Measurements from ENCODE around the gene BLTP3A. TPM values are rescaled to one million over a fixed set of nuclear protein-coding genes. Genes with fewer than 3 reads are reported as not detected.
"Not testable (repeated sequence)": the region's sequence is repeated elsewhere in the genome, so short reads cannot be mapped to it uniquely, and the experiment has no call there.

Gene BLTP3A
- total RNA-seq, 2 donors from 2014 or later, result 17.1 to 21.4 TPM

- DNase-seq (ENCODE audit: low spot score), result no peak
- no peaks in the 10 kb centered on the region for H3K36me3 Mint-ChIP-seq
- H3K27ac Mint-ChIP-seq, result no peak overlapping the region
- no peaks in the 10 kb centered on the region for H3K9me3 Mint-ChIP-seq
- H3K4me1 Mint-ChIP-seq (ENCODE audit: low read depth in 2 of 2), result peaks cover 4 to 10% of the 10 kb centered on the region in 2 donors
- H3K27me3 Mint-ChIP-seq, result no peaks in the 10 kb centered on the region
- no peak overlapping the region for H3K4me3 Mint-ChIP-seq
- no peak for ATAC-seq
Observed at GRCh38 chr6:34804543-34804942, 12.7 kb downstream of the BLTP3A start.

GRCh38 chr6:34805074-34805473 is 13.2 kb downstream of the BLTP3A start:
- not testable (repeated sequence) for ATAC-seq; H3K36me3 Mint-ChIP-seq; H3K9me3 Mint-ChIP-seq; H3K4me3 Mint-ChIP-seq; H3K4me1 Mint-ChIP-seq (ENCODE audit: low read depth in 2 of 2); DNase-seq (ENCODE audit: low spot score); H3K27ac Mint-ChIP-seq; H3K27me3 Mint-ChIP-seq

GRCh38 chr6:34806738-34807453 is 15.0 kb downstream of the BLTP3A start:
- H3K4me3 Mint-ChIP-seq, result no peak overlapping the region
- no peaks in the 10 kb centered on the region for H3K36me3 Mint-ChIP-seq
- no peak overlapping the region for H3K27ac Mint-ChIP-seq
- DNase-seq (ENCODE audit: low spot score) (no peak), ATAC-seq (no peak)
- no peaks in the 10 kb centered on the region for H3K9me3 Mint-ChIP-seq
- peaks cover 8 to 9% of the 10 kb centered on the region in 2 donors for H3K4me1 Mint-ChIP-seq (ENCODE audit: low read depth in 2 of 2)
- no peaks in the 10 kb centered on the region for H3K27me3 Mint-ChIP-seq

- not testable (repeated sequence) for H3K9me3 Mint-ChIP-seq; H3K36me3 Mint-ChIP-seq; ATAC-seq; DNase-seq (ENCODE audit: low spot score); H3K27ac Mint-ChIP-seq; H3K4me3 Mint-ChIP-seq; H3K27me3 Mint-ChIP-seq; H3K4me1 Mint-ChIP-seq (ENCODE audit: low read depth in 2 of 2)
Observed at GRCh38 chr6:34808473-34808872, 16.6 kb downstream of the BLTP3A start.

GRCh38 chr6:34809419-34809818 is 17.5 kb downstream of the BLTP3A start:
- not testable (repeated sequence) for H3K36me3 Mint-ChIP-seq; H3K27ac Mint-ChIP-seq; H3K27me3 Mint-ChIP-seq; H3K9me3 Mint-ChIP-seq; DNase-seq (ENCODE audit: low spot score); H3K4me1 Mint-ChIP-seq (ENCODE audit: low read depth in 2 of 2); ATAC-seq; H3K4me3 Mint-ChIP-seq

- no peaks in the 10 kb centered on the region for H3K27me3 Mint-ChIP-seq
- H3K27ac Mint-ChIP-seq, result no peak overlapping the region
- H3K4me1 Mint-ChIP-seq (ENCODE audit: low read depth in 2 of 2), result peaks cover 4 to 9% of the 10 kb centered on the region in 2 donors
- ATAC-seq, result no peak
- no peaks in the 10 kb centered on the region for H3K36me3 Mint-ChIP-seq
- DNase-seq (ENCODE audit: low spot score), result no peak
- H3K9me3 Mint-ChIP-seq, result no peaks in the 10 kb centered on the region
- H3K4me3 Mint-ChIP-seq, result no peak overlapping the region
Observed at GRCh38 chr6:34810017-34810882, 18.4 kb downstream of the BLTP3A start.

- no peaks in the 10 kb centered on the region for H3K27me3 Mint-ChIP-seq
- ATAC-seq (peak in 1 of 2 donors; percentile 82), DNase-seq (ENCODE audit: low spot score) (no peak)
- no peak overlapping the region for H3K4me3 Mint-ChIP-seq
- peaks cover 4 to 9% of the 10 kb centered on the region in 2 donors for H3K4me1 Mint-ChIP-seq (ENCODE audit: low read depth in 2 of 2)
- H3K27ac Mint-ChIP-seq, result no peak overlapping the region
- H3K9me3 Mint-ChIP-seq, result no peaks in the 10 kb centered on the region
- H3K36me3 Mint-ChIP-seq, result no peaks in the 10 kb centered on the region
Observed at GRCh38 chr6:34810936-34811632, 19.2 kb downstream of the BLTP3A start.

- ATAC-seq (no peak), DNase-seq (ENCODE audit: low spot score) (no peak)
- Mint-ChIP-seq H3K27ac (no peak overlapping the region), H3K36me3 (no peaks in the 10 kb centered on the region), H3K27me3 (no peaks in the 10 kb centered on the region), H3K9me3 (no peaks in the 10 kb centered on the region), H3K4me3 (no peak overlapping the region), H3K4me1 (ENCODE audit: low read depth in 2 of 2) (peaks cover 4 to 10% of the 10 kb centered on the region in 2 donors)
Observed at GRCh38 chr6:34813028-34813713, 21.3 kb downstream of the BLTP3A start.

GRCh38 chr6:34816635-34817301 is 24.9 kb downstream of the BLTP3A start:
- DNase-seq (ENCODE audit: low spot score) (no peak), ATAC-seq (no peak)
- Mint-ChIP-seq H3K36me3 (no peaks in the 10 kb centered on the region), H3K4me3 (no peak overlapping the region), H3K27ac (no peak overlapping the region), H3K9me3 (no peaks in the 10 kb centered on the region), H3K4me1 (ENCODE audit: low read depth in 2 of 2) (peaks cover 17 to 23% of the 10 kb centered on the region in 2 donors), H3K27me3 (no peaks in the 10 kb centered on the region)

GRCh38 chr6:34817446-34817845 is 25.6 kb downstream of the BLTP3A start:
- no peak overlapping the region for H3K4me3 Mint-ChIP-seq
- no peak for ATAC-seq

GRCh38 chr6:34818872-34819570 is 27.1 kb downstream of the BLTP3A start:
- H3K27me3 Mint-ChIP-seq; H3K27ac Mint-ChIP-seq; H3K36me3 Mint-ChIP-seq; DNase-seq (ENCODE audit: low spot score); ATAC-seq; H3K9me3 Mint-ChIP-seq; H3K4me3 Mint-ChIP-seq: not testable (repeated sequence)
- H3K4me1 Mint-ChIP-seq (ENCODE audit: low read depth in 2 of 2), result peaks cover 17 to 26% of the 10 kb centered on the region in 2 donors

More at GRCh38 chr6:34817446-34817845, 25.6 kb downstream of the BLTP3A start:
- H3K27me3 Mint-ChIP-seq, result no peaks in the 10 kb centered on the region
- H3K27ac Mint-ChIP-seq, result no peak overlapping the region
- no peak for DNase-seq (ENCODE audit: low spot score)
- no peaks in the 10 kb centered on the region for H3K36me3 Mint-ChIP-seq
- H3K4me1 Mint-ChIP-seq (ENCODE audit: low read depth in 2 of 2), result peaks cover 17 to 23% of the 10 kb centered on the region in 2 donors
- H3K9me3 Mint-ChIP-seq, result no peaks in the 10 kb centered on the region

- no peaks in the 10 kb centered on the region for H3K27me3 Mint-ChIP-seq
- H3K4me1 Mint-ChIP-seq (ENCODE audit: low read depth in 2 of 2), result peaks cover 17 to 26% of the 10 kb centered on the region in 2 donors
- no peak for DNase-seq (ENCODE audit: low spot score)
- no peak overlapping the region for H3K4me3 Mint-ChIP-seq
- H3K9me3 Mint-ChIP-seq, result no peaks in the 10 kb centered on the region
- H3K27ac Mint-ChIP-seq, result no peak overlapping the region
- peaks cover 5% of the 10 kb centered on the region for H3K36me3 Mint-ChIP-seq
- ATAC-seq, result no peak
Observed at GRCh38 chr6:34819571-34820480, 27.9 kb downstream of the BLTP3A start.
